Measurements from ENCODE around the gene CNTFR. TPM values are rescaled to one million over a fixed set of nuclear protein-coding genes. Genes with fewer than 3 reads are reported as not detected.

The CNTFR gene
- total and polyA plus RNA-seq, 4 donors, result 0.10 to 9.9 (median 2.8) TPM

- Histone ChIP-seq H3K27ac (ENCODE audit: low read depth in 1 of 2, low read length in 2 of 2) (no peak overlapping the region), H3K27me3 (ENCODE audit: control insufficient read depth in 1 of 2, insufficient read depth in 2 of 2, low read length in 1 of 2) (no peaks in the 10 kb centered on the region), H3K4me3 (ENCODE audit: low read length in 2 of 2) (no peak overlapping the region), H3K9me3 (ENCODE audit: control insufficient read depth, low read length) (no peaks in the 10 kb centered on the region), H3K36me3 (ENCODE audit: control insufficient read depth in 1 of 2, insufficient read depth in 2 of 2, low read length in 1 of 2) (no peaks in the 10 kb centered on the region), H3K4me1 (ENCODE audit: control insufficient read depth in 1 of 2, insufficient read depth in 2 of 2, low read length in 2 of 2) (no peaks in the 10 kb centered on the region)
- DNase-seq (no peak), ATAC-seq (ENCODE audit: low FRiP score) (no peak)
- 88 to 90% methylated on average over 3 of the region's 3 CpGs for WGBS, 2 donors
- intact Hi-C loops (cut with DNase I), result no loop called here
These were observed 73.6 kb downstream of the CNTFR start for GRCh38 chr9:34515959-34516358.

- no peak overlapping the region for H3K27ac ChIP-seq (ENCODE audit: low read depth in 1 of 2, low read length in 2 of 2)
- WGBS, 2 donors, result 91 to 94% methylated on average over 3 of the region's 3 CpGs
- no peaks in the 10 kb centered on the region for H3K36me3 ChIP-seq (ENCODE audit: control insufficient read depth in 1 of 2, insufficient read depth in 2 of 2, low read length in 1 of 2)
- no peaks in the 10 kb centered on the region for H3K9me3 ChIP-seq (ENCODE audit: control insufficient read depth, low read length)
- H3K4me1 ChIP-seq (ENCODE audit: control insufficient read depth in 1 of 2, insufficient read depth in 2 of 2, low read length in 2 of 2), result no peaks in the 10 kb centered on the region
- H3K4me3 ChIP-seq (ENCODE audit: low read length in 2 of 2), result no peak overlapping the region
- DNase-seq, result no peak
- ATAC-seq (ENCODE audit: low FRiP score), result no peak
- no peaks in the 10 kb centered on the region for H3K27me3 ChIP-seq (ENCODE audit: control insufficient read depth in 1 of 2, insufficient read depth in 2 of 2, low read length in 1 of 2)
- intact Hi-C loops (cut with DNase I), result no loop called here
These were observed 74.7 kb downstream of the CNTFR start for GRCh38 chr9:34514816-34515215.

GRCh38 chr9:34514401-34514800, 75.1 kb downstream of the CNTFR start:
- no peaks in the 10 kb centered on the region for H3K4me1 ChIP-seq (ENCODE audit: control insufficient read depth in 1 of 2, insufficient read depth in 2 of 2, low read length in 2 of 2)
- H3K9me3 ChIP-seq (ENCODE audit: control insufficient read depth, low read length), result no peaks in the 10 kb centered on the region
- H3K27me3 ChIP-seq (ENCODE audit: control insufficient read depth in 1 of 2, insufficient read depth in 2 of 2, low read length in 1 of 2), result no peaks in the 10 kb centered on the region
- H3K27ac ChIP-seq (ENCODE audit: low read depth in 1 of 2, low read length in 2 of 2), result no peak overlapping the region
- no peaks in the 10 kb centered on the region for H3K36me3 ChIP-seq (ENCODE audit: control insufficient read depth in 1 of 2, insufficient read depth in 2 of 2, low read length in 1 of 2)
- 94% methylated on average over 8 of the region's 8 CpGs for WGBS, 2 donors
- ATAC-seq (ENCODE audit: low FRiP score) (no peak), DNase-seq (no peak)
- intact Hi-C loops (cut with DNase I), result no loop called here
- no peak overlapping the region for H3K4me3 ChIP-seq (ENCODE audit: low read length in 2 of 2)

- Histone ChIP-seq H3K36me3 (ENCODE audit: control insufficient read depth in 1 of 2, insufficient read depth in 2 of 2, low read length in 1 of 2) (no peaks in the 10 kb centered on the region), H3K27me3 (ENCODE audit: control insufficient read depth in 1 of 2, insufficient read depth in 2 of 2, low read length in 1 of 2) (no peaks in the 10 kb centered on the region), H3K4me1 (ENCODE audit: control insufficient read depth in 1 of 2, insufficient read depth in 2 of 2, low read length in 2 of 2) (no peaks in the 10 kb centered on the region), H3K4me3 (ENCODE audit: low read length in 2 of 2) (no peak overlapping the region), H3K9me3 (ENCODE audit: control insufficient read depth, low read length) (no peaks in the 10 kb centered on the region), H3K27ac (ENCODE audit: low read depth in 1 of 2, low read length in 2 of 2) (no peak overlapping the region)
- WGBS, 2 donors, result 58 to 65% methylated on average over 2 of the region's 2 CpGs
- no peak for DNase-seq
- intact Hi-C loops (cut with DNase I), result no loop called here
- ATAC-seq (ENCODE audit: low FRiP score), result no peak
These were observed 75.8 kb downstream of the CNTFR start for GRCh38 chr9:34513567-34514214.

- intact Hi-C loops (cut with DNase I), result no loop called here
- DNase-seq, result no peak
- Histone ChIP-seq H3K36me3 (ENCODE audit: control insufficient read depth in 1 of 2, insufficient read depth in 2 of 2, low read length in 1 of 2) (no peaks in the 10 kb centered on the region), H3K27ac (ENCODE audit: low read depth in 1 of 2, low read length in 2 of 2) (no peak overlapping the region), H3K4me3 (ENCODE audit: low read length in 2 of 2) (no peak overlapping the region), H3K27me3 (ENCODE audit: control insufficient read depth in 1 of 2, insufficient read depth in 2 of 2, low read length in 1 of 2) (no peaks in the 10 kb centered on the region), H3K4me1 (ENCODE audit: control insufficient read depth in 1 of 2, insufficient read depth in 2 of 2, low read length in 2 of 2) (no peaks in the 10 kb centered on the region), H3K9me3 (ENCODE audit: control insufficient read depth, low read length) (no peaks in the 10 kb centered on the region)
- 87% methylated on average over 9 of the region's 9 CpGs for WGBS, 2 donors
- no peak for ATAC-seq (ENCODE audit: low FRiP score)
These were observed 77.1 kb downstream of the CNTFR start for GRCh38 chr9:34512131-34513078.

- no peak for DNase-seq
- ATAC-seq (ENCODE audit: low FRiP score), result no peak
- intact Hi-C loops (cut with DNase I), result no loop called here
These were observed 78.7 kb downstream of the CNTFR start for GRCh38 chr9:34510497-34511468.

GRCh38 chr9:34508951-34509350, 80.6 kb downstream of the CNTFR start:
- H3K27ac ChIP-seq (ENCODE audit: low read depth in 1 of 2, low read length in 2 of 2), result no peak overlapping the region
- H3K4me1 ChIP-seq (ENCODE audit: control insufficient read depth in 1 of 2, insufficient read depth in 2 of 2, low read length in 2 of 2), result no peaks in the 10 kb centered on the region
- WGBS, 2 donors, result 92 to 94% methylated on average over 3 of the region's 3 CpGs
- H3K27me3 ChIP-seq (ENCODE audit: control insufficient read depth in 1 of 2, insufficient read depth in 2 of 2, low read length in 1 of 2), result no peaks in the 10 kb centered on the region
- intact Hi-C loops (cut with DNase I), result no loop called here
- H3K4me3 ChIP-seq (ENCODE audit: low read length in 2 of 2), result no peak overlapping the region
- H3K9me3 ChIP-seq (ENCODE audit: control insufficient read depth, low read length), result no peaks in the 10 kb centered on the region
- ATAC-seq (ENCODE audit: low FRiP score) (no peak), DNase-seq (no peak)
- H3K36me3 ChIP-seq (ENCODE audit: control insufficient read depth in 1 of 2, insufficient read depth in 2 of 2, low read length in 1 of 2), result no peaks in the 10 kb centered on the region

More at GRCh38 chr9:34510497-34511468, 78.7 kb downstream of the CNTFR start:
- Histone ChIP-seq H3K27me3 (ENCODE audit: control insufficient read depth in 1 of 2, insufficient read depth in 2 of 2, low read length in 1 of 2) (no peaks in the 10 kb centered on the region), H3K9me3 (ENCODE audit: control insufficient read depth, low read length) (no peaks in the 10 kb centered on the region), H3K36me3 (ENCODE audit: control insufficient read depth in 1 of 2, insufficient read depth in 2 of 2, low read length in 1 of 2) (no peaks in the 10 kb centered on the region), H3K27ac (ENCODE audit: low read depth in 1 of 2, low read length in 2 of 2) (no peak overlapping the region), H3K4me1 (ENCODE audit: control insufficient read depth in 1 of 2, insufficient read depth in 2 of 2, low read length in 2 of 2) (no peaks in the 10 kb centered on the region), H3K4me3 (ENCODE audit: low read length in 2 of 2) (no peak overlapping the region)
- WGBS, 2 donors, result 72 to 79% methylated on average over 13 of the region's 13 CpGs

GRCh38 chr9:34508463-34508862, 81.1 kb downstream of the CNTFR start:
- no peaks in the 10 kb centered on the region for H3K36me3 ChIP-seq (ENCODE audit: control insufficient read depth in 1 of 2, insufficient read depth in 2 of 2, low read length in 1 of 2)
- no peak overlapping the region for H3K27ac ChIP-seq (ENCODE audit: low read depth in 1 of 2, low read length in 2 of 2)
- no peaks in the 10 kb centered on the region for H3K4me1 ChIP-seq (ENCODE audit: control insufficient read depth in 1 of 2, insufficient read depth in 2 of 2, low read length in 2 of 2)
- no peak for ATAC-seq (ENCODE audit: low FRiP score)
- intact Hi-C loops (cut with DNase I), result no loop called here
- H3K27me3 ChIP-seq (ENCODE audit: control insufficient read depth in 1 of 2, insufficient read depth in 2 of 2, low read length in 1 of 2), result no peaks in the 10 kb centered on the region
- H3K9me3 ChIP-seq (ENCODE audit: control insufficient read depth, low read length), result no peaks in the 10 kb centered on the region
- no peak overlapping the region for H3K4me3 ChIP-seq (ENCODE audit: low read length in 2 of 2)
- DNase-seq, result no peak
- WGBS, 2 donors, result 88 to 94% methylated on average over 3 of the region's 3 CpGs
